GM23338 (cell line): ENCODE data around the gene KCTD10.

Experiments
- CREB1 ChIP-seq: fragments of 250-450 bp; sonication (Bioruptor Pico); IDR thresholded peaks from 2 replicates; pipeline ENCODE4 v1.5.0; 2020; ENCODE audit warnings: low read depth, mild to moderate bottlenecking, moderate library complexity
- CTCF ChIP-seq, 2 experiments: fragments of 200-600 bp in 1 of 2; sonication (generic) in 1 of 2; conservative IDR thresholded peaks; 2 replicates each; pipeline versions ENCODE4 v1.5.1 to v1.6.1; 2016 to 2017; ENCODE audit warnings: antibody characterized with exemption in 2 of 2, low read depth in 2 of 2, mild to moderate bottlenecking in 2 of 2, moderate library complexity in 1 of 2
- EZH2 ChIP-seq: fragments of 200-600 bp; sonication (generic); IDR thresholded peaks from one replicate; pipeline ENCODE4 v1.8.0; 2017; ENCODE audit warnings: antibody characterized with exemption, mild to moderate bottlenecking, low read depth; ENCODE audit not compliant: unreplicated experiment
- EZH2phosphoT487 ChIP-seq: fragments of 200-600 bp; sonication (generic); IDR thresholded peaks from one replicate; pipeline ENCODE4 v1.8.1; 2018; ENCODE audit warnings: antibody characterized with exemption; ENCODE audit not compliant: unreplicated experiment
- JUNB ChIP-seq: IDR thresholded peaks from one replicate; pipeline ENCODE4 v1.6.1; 2016; ENCODE audit warnings: antibody characterized with exemption; ENCODE audit not compliant: unreplicated experiment
- POLR2AphosphoS5 ChIP-seq: IDR thresholded peaks from 2 replicates; pipeline ENCODE4 v1.6.1; 2016; ENCODE audit warnings: antibody characterized with exemption, low read depth

GRCh38 chr12:109477963-109478315, 839 bp upstream of the KCTD10 start:
- TF ChIP-seq CTCF (conservative IDR thresholded peaks at IDR 0.05; ENCODE audit: low read depth in 2 of 2) = no peak
- TF ChIP-seq JUNB = no peak
- TF ChIP-seq EZH2phosphoT487 = no peak
- TF ChIP-seq EZH2 = no peak
- TF ChIP-seq POLR2AphosphoS5 = no peak
- no peak for TF ChIP-seq CREB1 (CRISPR knock-in tag)
